ENCODE data around the gene KATNBL1.

DNA sequence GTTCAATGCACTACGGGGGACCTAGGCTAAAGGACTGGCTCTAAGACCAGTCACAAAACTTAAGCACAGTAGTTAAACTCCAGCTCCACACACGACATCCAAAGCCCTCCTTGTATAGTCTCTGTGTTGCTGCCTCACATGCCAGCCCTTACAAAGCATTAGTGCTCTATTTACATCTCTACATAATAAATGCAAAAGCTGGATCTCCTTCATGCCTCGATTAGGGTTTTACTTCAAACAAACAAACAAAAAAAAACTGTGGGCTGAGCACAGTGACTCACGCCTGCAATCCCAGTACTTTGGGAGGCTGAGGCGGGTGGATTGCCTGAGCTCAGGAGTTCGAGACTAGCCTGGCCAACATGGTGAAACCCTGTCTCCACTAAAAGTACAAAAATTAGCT, 98.4 kb downstream of the KATNBL1 start:
- TF ChIP-seq, protein P1, sequence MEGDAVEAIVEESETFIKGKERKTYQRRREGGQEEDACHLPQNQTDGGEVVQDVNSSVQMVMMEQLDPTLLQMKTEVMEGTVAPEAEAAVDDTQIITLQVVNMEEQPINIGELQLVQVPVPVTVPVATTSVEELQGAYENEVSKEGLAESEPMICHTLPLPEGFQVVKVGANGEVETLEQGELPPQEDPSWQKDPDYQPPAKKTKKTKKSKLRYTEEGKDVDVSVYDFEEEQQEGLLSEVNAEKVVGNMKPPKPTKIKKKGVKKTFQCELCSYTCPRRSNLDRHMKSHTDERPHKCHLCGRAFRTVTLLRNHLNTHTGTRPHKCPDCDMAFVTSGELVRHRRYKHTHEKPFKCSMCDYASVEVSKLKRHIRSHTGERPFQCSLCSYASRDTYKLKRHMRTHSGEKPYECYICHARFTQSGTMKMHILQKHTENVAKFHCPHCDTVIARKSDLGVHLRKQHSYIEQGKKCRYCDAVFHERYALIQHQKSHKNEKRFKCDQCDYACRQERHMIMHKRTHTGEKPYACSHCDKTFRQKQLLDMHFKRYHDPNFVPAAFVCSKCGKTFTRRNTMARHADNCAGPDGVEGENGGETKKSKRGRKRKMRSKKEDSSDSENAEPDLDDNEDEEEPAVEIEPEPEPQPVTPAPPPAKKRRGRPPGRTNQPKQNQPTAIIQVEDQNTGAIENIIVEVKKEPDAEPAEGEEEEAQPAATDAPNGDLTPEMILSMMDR (IDR thresholded peaks at IDR 0.05), result no peak
- no peak for TF ChIP-seq POLR2A (IDR thresholded peaks at IDR 0.05)
